HG02763 (cell line): ENCODE data around the gene DENND5A.
"Not testable (repeated sequence)": the region's sequence is repeated elsewhere in the genome, so short reads cannot be mapped to it uniquely, and the experiment has no call there.

Source experiments
- ATAC-seq: cut with Tn5 transposase; IDR thresholded peaks from one replicate; pipeline ENCODE4 v1.9.1; 2021; ENCODE audit warnings: mild to moderate bottlenecking, moderate library complexity; ENCODE audit not compliant: unreplicated experiment

The DENND5A gene

DNA sequence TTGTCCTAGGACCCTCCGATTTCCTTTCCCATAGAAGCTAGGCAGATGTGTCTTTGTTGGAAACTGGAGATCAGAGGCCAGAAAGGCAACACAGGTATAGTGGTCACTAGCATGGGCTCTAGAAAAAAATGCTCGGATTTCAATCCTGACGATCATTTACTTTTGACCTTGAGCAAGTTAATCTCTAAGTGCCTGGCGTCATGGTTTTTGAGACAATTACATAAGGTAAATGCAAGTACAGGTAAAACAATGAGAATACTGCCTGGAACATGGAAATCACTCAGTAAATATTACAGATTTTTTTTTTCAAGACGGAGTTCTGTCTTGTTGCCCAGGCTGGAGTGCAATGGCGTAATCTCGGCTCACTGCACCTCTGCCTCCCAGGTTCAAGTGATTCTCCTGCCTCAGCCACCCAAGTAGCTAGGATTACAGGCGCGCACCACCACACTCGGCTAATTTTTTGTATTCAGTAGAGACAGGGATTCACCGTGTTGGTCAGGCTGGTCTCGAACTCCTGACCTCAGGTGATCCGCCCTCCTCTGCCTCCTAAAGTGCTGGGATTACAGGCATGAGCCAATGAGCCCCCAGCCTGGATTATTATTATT lies 1.1 kb upstream of the DENND5A start:
- ATAC-seq, result no peak

- ATAC-seq, result peak; percentile 21
These were observed 587 bp downstream of the DENND5A start for GRCh38 chr11:9264316-9265210.

- peak; percentile 65 for ATAC-seq
These were observed 1.3 kb downstream of the DENND5A start for GRCh38 chr11:9263840-9264315.

GRCh38 chr11:9260838-9261146 lies 4.4 kb downstream of the DENND5A start:
- ATAC-seq, result not testable (repeated sequence)

- no peak for ATAC-seq
These were observed 4.9 kb downstream of the DENND5A start for GRCh38 chr11:9259981-9260837.

DNA sequence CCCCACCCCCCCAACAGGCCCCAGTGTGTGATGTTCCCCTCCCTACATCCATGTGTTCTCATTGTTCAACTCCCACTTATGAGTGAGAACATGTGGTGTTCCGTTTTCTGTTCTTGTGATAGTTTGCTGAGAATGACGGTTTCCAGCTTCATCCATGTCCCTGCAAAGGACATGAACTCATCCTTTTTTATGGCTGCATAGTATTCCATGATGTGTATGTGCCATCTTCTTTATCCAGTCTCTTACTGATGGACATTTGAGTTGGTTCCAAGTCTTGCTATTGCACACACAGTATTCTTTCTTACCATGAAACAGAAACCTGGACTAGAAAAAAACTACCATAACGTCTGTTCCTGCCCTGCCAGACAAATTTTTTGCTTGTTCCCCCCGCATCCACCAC lies 6.9 kb downstream of the DENND5A start:
- ATAC-seq, result not testable (repeated sequence)

DNA sequence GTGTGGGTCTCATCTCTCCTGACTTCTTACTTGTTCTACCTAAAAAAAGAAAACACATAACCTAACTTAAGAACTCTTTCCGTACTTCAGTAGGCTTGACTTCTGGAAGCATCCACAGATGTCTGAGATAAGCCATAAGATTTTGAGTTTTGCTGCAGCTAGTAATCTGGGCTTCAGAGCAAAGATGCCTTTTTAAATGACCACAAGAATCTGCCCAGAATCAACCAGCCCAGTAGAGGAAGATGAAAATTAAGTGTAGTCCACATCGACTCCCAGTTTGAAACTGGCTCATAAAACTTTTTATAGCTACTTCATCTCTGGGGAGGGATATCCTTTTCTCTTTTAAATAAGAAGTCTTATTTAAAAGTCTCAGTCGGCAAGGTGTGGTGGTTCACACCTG lies 10.7 kb downstream of the DENND5A start:
- no peak for ATAC-seq

DNA sequence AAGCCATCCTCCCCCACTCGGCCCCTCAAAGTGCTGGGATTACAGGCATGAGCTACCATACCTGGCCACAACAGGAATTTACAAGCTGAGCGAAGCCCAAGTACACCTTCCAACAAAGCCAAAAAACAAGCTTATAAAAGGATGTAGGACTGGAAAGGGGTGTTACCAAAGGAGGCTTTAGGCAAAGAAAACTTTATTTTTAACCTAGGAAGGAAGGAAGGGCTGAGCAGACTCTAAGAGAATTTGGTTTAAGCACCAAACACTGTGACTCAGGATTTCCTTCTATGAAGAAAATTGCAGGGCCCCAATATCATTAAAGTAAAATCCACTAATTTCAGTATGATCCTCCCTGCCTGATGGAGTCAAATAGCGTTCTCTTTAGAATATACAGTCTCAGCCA lies 12.1 kb downstream of the DENND5A start:
- ATAC-seq, result no peak

DNA sequence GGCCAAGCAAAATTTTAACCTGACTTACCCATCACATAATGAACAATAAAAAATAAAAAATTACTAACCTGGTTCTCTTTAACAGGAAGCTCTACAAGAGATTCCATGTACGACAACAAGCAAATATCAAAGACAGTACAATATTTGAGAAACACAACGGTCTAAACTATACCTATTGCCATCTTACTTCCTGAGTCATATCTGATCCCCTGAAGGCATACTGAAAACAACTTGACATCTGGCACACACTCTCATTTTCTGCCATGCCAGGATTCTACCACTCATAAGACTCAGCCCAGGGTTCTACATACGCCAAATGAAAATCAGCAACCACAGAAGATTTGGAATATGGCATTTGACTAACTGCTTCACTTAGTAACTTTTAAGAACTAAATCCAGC lies 13.8 kb downstream of the DENND5A start:
- ATAC-seq, result no peak

DNA sequence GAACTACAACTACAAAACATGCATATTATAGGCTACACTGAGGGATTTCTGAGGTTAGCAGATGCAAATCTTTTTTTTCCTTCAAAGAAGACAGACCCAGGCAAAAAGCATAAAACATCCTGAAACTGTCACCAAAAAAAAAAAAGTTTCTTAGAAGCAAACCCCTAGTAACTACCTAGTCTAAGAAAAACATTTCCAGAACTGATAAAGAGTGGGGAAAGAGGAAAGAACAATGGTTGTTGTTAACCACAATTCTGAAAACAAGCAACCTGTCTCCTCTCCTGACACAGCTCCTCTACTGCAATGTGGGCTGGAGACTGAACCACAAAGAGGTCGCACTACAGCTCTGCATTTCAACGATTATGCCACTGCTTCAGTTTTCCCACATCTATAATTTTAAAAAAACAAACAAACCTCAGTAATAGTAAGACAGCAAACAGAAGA lies 15.0 kb downstream of the DENND5A start:
- ATAC-seq, result peak; percentile 63

GRCh38 chr11:9249252-9249651 lies 15.9 kb downstream of the DENND5A start:
- no peak for ATAC-seq

- ATAC-seq, result no peak
These were observed 17.3 kb downstream of the DENND5A start for GRCh38 chr11:9247863-9248262.

DNA sequence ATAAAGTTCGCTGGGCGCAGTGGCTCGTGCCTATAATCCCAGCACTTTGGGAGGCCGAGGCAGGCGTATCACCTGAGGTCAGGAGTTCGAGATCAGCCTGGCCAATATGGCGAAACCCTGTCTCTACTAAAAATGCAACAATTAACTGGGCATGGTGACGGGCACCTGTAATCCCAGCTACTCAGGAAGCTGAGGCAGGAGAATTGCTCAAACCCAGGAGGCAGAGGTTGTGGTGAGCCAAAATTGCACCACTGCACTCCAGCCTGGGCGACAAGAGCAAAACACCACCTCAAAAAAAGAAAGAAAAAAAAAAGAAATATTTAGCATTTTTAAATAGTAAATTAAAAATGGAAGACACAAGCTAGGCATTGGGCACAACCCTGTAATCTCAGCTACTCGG lies 28.9 kb downstream of the DENND5A start:
- not testable (repeated sequence) for ATAC-seq

DNA sequence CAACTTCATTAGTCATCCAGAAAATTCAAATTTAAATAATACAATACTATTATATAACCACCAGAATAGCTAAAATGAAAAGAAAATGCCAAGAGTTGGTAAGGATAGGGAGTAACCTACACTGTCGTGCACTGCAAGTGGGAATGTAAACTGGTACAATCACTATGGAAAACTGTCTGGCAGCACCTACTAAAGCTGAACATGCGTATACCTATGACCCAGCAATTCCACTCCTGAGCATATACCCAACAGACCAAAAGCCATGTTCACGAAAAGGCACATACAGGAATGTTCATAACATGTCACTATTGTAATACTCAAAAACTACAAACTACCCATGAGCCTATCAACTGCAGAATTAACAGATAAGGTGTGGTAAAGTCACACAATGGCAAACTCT lies 32.7 kb downstream of the DENND5A start:
- no peak for ATAC-seq

GRCh38 chr11:9231848-9232177 lies 33.3 kb downstream of the DENND5A start:
- no peak for ATAC-seq

DNA sequence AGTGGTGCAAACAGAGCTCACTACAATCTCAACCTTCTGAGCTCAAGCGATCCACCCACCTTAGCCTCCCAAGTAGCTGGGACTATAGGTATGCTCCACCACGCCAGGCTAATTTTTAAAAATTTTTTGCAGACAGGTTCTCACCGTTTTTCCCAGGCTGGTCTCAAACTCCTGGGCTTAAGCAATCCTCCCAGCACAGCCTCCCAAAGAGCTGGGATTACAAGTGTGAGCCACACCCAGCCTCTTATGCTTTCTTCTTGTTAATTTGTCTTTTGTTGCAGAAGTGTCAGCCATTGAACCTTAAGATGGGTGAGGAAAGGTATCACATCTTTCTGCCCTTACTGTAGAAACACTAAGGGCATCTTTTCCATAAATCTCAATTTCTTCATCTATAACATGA lies 34.9 kb downstream of the DENND5A start:
- no peak for ATAC-seq

DNA sequence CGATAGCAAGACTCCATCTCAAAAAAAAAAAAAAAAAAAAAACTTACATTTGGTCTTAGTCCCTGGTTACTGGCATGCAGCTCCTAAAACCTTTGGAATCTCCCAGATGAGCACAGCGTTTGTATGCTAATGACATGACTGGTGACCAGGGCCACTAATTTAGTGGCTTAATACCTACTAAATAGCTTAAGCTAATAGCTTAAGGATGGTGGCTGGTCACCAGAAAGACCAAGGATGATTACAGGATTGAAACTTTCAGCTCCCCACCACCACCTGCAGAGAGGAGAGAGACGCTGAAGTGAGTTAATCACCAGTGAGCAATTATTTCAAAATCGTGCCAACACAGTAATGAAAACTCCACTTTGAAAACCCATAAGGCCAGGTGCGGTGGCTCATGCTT lies 37.1 kb downstream of the DENND5A start:
- no peak for ATAC-seq

- no peak for ATAC-seq
These were observed 39.3 kb downstream of the DENND5A start for GRCh38 chr11:9225748-9226298.

- ATAC-seq, result no peak
These were observed 42.5 kb downstream of the DENND5A start for GRCh38 chr11:9222654-9223053.

GRCh38 chr11:9220853-9221252 lies 44.3 kb downstream of the DENND5A start:
- not testable (repeated sequence) for ATAC-seq

DNA sequence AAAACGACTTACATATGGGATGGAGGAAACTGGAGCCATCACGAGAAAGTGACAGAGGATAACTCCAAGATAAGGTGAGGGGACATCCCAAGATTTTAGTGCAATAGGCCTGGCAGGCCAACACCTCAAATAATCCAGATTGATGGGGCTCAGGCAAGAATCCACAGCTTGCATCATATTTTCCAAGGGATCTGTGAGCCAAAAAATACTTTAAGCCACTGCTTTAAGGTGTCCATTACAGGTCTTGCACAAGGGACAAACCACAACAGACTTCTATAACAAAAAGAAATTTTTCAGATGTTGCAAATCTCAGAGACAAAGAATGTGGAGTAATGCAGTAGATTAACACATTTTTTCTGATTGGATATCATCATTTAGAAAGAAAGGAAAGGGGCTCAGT lies 45.6 kb downstream of the DENND5A start:
- ATAC-seq, result no peak
